Stimulated activated naive CD8-positive, alpha-beta T cell treated with anti-CD3 and anti-CD28 coated beads, Interleukin-15, amount 100 ng/mL, for 72 hours (primary cell): ENCODE results near the gene FOXN1.

Experiments
- ATAC-seq: fragments of 150-1000 bp; cut with Tn5 transposase; 2 replicates; pipeline ENCODE4 v1.10.0; 2021; ENCODE audit warnings: mild to moderate bottlenecking, moderate library complexity
- DNase-seq, 2 donors: peaks; one replicate each; pipeline ENCODE4 v3.0.0; 2021 to 2022
- H3K27ac Mint-ChIP-seq, 2 donors: one replicate each; pipeline ENCODE4 v1.8.0; 2022; ENCODE audit warnings: mild to moderate bottlenecking in 2 of 2, mixed read lengths in 2 of 2, moderate library complexity in 2 of 2
- H3K27me3 Mint-ChIP-seq: one replicate; pipeline ENCODE4 v1.8.0; 2022; ENCODE audit warnings: mixed read lengths
- H3K4me1 Mint-ChIP-seq: one replicate; pipeline ENCODE4 v1.8.0; 2022; ENCODE audit warnings: mild to moderate bottlenecking, mixed read lengths
- H3K4me3 Mint-ChIP-seq, 2 donors: one replicate each; pipeline ENCODE4 v1.8.0; 2022; ENCODE audit warnings: mild to moderate bottlenecking in 2 of 2, mixed read lengths in 2 of 2, moderate library complexity in 1 of 2
- H3K9me3 Mint-ChIP-seq, 2 donors: one replicate each; pipeline ENCODE4 v1.8.0; 2022; ENCODE audit warnings: mixed read lengths in 2 of 2

FOXN1 gene

DNA sequence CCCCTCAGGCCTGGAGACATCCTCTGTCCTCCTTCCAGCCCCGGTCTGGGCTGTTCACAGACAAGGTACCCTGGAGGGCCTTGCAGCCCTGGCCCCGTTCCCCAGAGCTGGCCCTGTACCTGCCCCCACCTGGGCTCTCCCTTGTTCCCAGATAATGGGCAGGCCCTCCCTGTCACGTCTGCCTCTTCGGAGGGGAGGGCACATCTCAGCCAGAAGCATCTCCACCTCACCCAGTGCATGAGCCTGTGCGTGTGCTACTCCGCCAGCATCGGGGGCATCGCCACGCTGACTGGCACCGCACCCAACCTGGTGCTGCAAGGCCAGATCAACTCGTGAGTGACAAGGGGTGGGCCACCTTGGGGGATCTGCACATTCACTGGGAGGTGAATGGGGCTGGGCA, 14.9 kb upstream of the FOXN1 start:
- H3K27ac Mint-ChIP-seq = no peak overlapping the region
- ATAC-seq = no peak
- DNase-seq = no peak
- peaks cover 6% of the 10 kb centered on the region for H3K4me1 Mint-ChIP-seq
- no peak overlapping the region for H3K4me3 Mint-ChIP-seq
- H3K27me3 Mint-ChIP-seq = peaks cover 9% of the 10 kb centered on the region
- H3K9me3 Mint-ChIP-seq = no peaks in the 10 kb centered on the region

DNA sequence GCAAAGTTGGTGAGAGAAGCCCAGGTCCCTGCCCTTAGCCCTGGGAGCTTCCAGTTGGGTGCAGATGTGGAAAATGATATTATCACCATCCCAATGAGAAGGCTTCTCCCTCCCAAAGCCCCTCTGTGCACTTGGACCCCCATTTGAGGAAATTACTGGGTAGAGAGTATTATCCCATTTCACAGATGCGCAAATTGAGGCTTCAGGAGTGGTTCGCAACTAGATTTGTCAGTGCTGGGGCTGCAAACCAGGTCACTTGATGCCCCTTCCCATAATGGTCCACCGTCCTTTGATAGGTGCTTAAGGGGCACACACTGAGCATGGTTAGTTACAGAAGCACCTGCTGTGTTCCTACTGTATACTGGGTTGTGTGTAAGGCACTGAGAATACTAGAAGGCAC, 14.3 kb upstream of the FOXN1 start:
- H3K4me1 Mint-ChIP-seq = peaks cover 6% of the 10 kb centered on the region
- H3K27me3 Mint-ChIP-seq = peaks cover 9% of the 10 kb centered on the region
- H3K4me3 Mint-ChIP-seq = no peak overlapping the region
- H3K9me3 Mint-ChIP-seq = no peaks in the 10 kb centered on the region
- H3K27ac Mint-ChIP-seq = no peak overlapping the region
- ATAC-seq (no peak), DNase-seq (no peak)

DNA sequence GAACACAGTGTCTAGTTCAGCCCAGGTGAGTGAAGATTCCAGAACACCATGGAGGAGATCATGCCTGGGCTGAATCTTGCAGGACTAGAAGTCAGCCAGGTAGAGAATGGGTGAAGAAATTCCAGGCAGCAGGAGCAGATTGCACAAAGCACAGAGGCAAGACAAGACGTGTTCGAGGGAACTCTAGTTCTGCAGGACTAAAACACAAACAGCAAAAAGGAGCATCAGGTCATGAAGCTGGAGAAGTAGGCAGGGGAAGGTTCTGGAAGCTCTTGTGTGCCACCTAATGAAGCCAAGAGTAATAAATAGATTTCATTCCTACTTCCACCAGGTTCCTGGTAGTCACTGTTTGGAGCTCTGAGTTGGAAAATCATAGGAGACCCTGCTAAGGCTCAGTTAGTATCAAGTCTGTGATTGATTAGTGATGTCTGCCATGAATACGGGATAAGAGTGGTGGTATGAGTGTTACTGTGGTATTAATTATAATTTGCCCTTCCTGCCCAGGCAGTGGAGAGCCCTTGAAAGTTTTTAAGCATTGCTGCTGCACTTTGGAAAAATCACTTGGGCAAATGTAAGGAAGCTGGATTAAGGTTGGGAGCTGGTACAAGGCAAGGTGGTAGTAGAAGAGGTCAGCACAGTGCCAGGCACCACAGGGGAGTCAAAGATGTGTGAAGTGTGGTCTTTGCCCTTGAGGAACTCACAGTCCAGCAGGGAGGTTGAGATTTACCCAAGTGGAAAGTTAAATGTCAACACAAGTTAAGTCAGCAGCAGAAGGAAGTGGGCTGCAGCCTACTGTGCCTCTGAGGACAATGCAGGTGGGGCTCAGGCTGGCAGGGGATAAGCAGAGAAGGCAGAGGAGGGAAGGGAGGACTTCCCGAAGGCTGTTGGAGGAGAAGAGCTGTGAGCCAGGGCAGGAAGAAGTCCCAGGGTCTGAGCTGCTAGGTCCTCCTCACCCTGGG, 13.5 kb upstream of the FOXN1 start:
- Mint-ChIP-seq H3K27ac (no peak overlapping the region), H3K4me1 (peaks cover 6% of the 10 kb centered on the region), H3K27me3 (peaks cover 9% of the 10 kb centered on the region), H3K9me3 (no peaks in the 10 kb centered on the region), H3K4me3 (no peak overlapping the region)
- no peak for ATAC-seq
- DNase-seq = no peak

DNA sequence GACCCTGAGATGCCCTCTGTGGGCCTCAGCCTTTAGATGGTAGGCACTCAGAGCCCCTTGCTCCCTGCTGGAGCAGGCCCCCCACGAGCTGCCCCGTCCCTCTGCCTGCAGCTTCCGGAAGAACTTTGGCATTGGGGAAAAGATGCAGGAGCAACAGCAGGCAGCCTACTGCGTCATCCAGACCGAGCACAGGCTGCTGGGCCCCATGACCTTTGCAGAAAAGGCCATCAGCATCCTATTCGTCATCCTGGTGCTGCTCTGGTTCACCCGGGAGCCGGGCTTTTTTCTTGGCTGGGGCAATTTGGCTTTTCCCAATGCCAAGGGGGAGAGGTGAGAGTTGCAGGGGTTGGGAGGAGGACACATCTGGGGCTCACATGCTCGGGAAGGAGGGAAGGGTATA, 12.7 kb upstream of the FOXN1 start:
- Mint-ChIP-seq H3K4me1 (peaks cover 6% of the 10 kb centered on the region), H3K27me3 (peaks cover 9% of the 10 kb centered on the region), H3K27ac (no peak overlapping the region), H3K9me3 (no peaks in the 10 kb centered on the region), H3K4me3 (no peak overlapping the region)
- DNase-seq (no peak), ATAC-seq (no peak)

DNA sequence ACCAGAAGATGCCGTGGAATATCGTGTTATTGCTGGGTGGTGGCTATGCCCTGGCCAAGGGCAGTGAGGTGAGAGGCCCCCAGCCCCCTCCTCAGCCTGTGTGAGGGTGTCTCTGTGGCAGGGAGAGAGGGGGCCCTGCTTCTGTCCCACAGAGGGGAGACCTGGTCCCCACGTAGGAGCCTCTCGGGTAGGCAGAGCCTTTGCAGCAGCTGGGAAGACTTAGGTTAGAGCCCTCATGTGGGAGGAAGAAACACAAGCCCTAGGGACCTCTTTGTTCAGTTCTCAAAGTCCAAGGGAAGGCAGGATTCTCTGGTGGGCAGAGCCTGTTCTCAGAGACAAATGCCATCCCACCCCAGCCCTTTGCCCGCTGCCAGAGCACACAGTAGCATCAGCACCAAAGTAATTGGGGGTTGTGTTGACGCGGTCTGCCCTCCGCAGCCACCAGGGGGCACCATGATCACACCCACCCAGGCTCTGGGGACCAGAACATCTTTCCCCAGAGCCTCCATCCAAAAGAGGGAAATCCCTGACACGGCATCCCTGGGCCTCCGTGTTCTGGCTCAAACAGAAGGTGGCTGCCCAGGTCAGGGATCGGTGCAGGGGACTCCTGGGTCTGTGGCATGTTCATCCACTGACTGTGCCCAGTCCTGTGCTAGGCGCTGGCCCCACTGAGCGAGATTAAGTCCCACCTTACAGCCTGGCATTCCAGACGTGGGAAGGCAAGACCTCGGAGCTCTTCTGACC, 11.5 kb upstream of the FOXN1 start:
- Mint-ChIP-seq H3K27ac (peak overlapping the region in 1 of 2 donors; percentile 42), H3K4me3 (no peak overlapping the region), H3K9me3 (no peaks in the 10 kb centered on the region), H3K27me3 (peaks cover 9% of the 10 kb centered on the region), H3K4me1 (peaks cover 6% of the 10 kb centered on the region)
- peak; percentile 83 for ATAC-seq
- peak; percentile 75 to 79 for DNase-seq

DNA sequence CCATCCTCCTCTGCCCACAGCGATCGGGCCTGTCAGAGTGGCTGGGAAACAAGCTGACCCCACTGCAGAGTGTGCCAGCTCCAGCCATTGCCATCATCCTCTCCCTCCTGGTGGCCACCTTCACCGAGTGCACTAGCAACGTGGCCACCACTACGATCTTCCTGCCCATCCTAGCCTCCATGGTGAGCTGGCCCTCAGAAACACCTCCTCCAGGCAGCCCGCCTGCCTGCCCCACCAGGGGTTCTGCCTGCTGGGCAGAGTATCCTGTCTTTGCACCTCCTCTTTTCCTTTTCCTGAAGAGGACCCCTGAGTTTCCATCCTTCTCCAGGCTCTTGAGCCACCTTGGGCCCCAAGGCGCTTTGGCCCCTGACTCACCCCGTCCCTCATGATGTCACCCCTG, 10.5 kb upstream of the FOXN1 start:
- DNase-seq = no peak
- Mint-ChIP-seq H3K4me3 (no peak overlapping the region), H3K9me3 (no peaks in the 10 kb centered on the region), H3K27ac (no peak overlapping the region), H3K27me3 (peaks cover 9% of the 10 kb centered on the region), H3K4me1 (peaks cover 6% of the 10 kb centered on the region)
- no peak for ATAC-seq

DNA sequence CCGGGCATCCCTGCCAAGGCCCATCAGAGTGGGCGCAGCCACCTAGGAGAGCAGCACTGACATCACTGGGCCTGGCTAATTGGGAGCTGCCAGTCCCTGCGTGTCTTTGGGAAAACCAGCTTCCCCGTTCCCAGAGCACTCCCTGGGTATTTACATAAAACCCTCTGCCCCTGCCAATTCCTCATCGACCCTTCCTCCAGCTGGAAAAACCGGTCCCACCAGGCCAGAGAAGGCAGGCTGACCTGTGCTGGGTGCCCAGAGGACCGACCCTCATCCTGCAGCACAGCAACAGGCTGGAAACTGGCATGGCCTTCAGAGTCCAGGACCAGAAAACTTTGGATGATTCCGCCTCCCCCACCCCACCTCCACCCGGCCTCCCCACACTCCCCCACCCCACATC, 8.2 kb upstream of the FOXN1 start:
- no peak overlapping the region for H3K4me3 Mint-ChIP-seq
- ATAC-seq = no peak
- H3K9me3 Mint-ChIP-seq = no peaks in the 10 kb centered on the region
- H3K27me3 Mint-ChIP-seq = peaks cover 2% of the 10 kb centered on the region
- peaks cover 6% of the 10 kb centered on the region for H3K4me1 Mint-ChIP-seq
- no peak for DNase-seq
- H3K27ac Mint-ChIP-seq = no peak overlapping the region

DNA sequence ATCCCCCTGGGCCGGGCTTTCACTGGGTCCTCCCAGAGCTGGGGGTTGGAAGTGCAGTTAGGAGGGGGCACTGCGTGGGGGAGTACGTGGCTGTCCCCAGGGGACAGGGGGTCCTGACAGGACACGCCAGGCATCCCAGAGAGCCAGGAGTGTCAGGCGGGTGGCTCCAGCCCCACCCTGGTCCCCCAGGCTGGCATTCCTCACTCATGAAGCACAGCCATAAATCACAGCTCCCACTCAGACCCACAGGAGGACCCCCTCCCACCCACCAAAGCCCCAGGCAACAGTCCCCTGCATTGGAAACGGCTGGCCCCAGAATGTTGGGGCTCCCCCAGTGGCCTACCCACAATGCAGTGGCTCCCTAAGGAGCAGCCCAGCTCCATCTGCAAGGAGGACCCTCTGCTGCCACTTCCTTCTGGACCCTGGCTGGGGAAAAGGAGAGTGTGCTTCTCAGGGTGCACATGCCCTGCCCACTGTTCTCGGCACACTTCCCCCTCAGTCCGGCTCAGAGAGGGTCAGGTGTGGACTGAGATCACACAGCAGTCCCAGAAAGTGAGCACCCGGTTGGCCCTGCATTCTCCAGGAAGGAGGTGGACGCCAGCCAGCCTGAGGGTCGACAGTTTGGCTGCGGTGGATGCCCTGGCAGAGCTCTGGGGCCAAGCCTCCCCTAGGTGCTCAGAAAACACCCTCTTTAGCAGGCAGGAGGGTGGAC, 7.3 kb upstream of the FOXN1 start:
- ATAC-seq = no peak
- H3K4me1 Mint-ChIP-seq = peaks cover 6% of the 10 kb centered on the region

DNA sequence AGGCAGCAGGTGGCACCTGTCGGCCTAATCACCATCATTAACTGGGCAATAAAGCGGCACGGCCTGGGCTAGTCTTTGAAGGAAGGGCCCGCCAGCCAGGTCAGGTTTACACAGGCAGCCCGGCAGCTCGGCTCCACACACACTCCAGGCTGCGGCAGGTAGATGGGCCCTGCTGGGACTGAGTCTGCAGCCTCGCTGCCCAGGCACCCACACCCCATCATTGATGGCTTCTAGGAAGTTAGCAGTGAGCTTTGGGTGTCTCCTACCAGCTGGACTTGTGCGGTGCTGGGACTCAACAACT, 6.8 kb upstream of the FOXN1 start:
- DNase-seq = no peak
- H3K27ac Mint-ChIP-seq = no peak overlapping the region
- H3K4me3 Mint-ChIP-seq = no peak overlapping the region
- peaks cover 6% of the 10 kb centered on the region for H3K4me1 Mint-ChIP-seq
- no peak for ATAC-seq
- peaks cover 2% of the 10 kb centered on the region for H3K27me3 Mint-ChIP-seq
- no peaks in the 10 kb centered on the region for H3K9me3 Mint-ChIP-seq

More for the DNA sequence above, 7.3 kb upstream of the FOXN1 start:
- DNase-seq = no peak
- Mint-ChIP-seq H3K27me3 (no peaks in the 10 kb centered on the region), H3K27ac (no peak overlapping the region), H3K9me3 (no peaks in the 10 kb centered on the region), H3K4me3 (no peak overlapping the region)

DNA sequence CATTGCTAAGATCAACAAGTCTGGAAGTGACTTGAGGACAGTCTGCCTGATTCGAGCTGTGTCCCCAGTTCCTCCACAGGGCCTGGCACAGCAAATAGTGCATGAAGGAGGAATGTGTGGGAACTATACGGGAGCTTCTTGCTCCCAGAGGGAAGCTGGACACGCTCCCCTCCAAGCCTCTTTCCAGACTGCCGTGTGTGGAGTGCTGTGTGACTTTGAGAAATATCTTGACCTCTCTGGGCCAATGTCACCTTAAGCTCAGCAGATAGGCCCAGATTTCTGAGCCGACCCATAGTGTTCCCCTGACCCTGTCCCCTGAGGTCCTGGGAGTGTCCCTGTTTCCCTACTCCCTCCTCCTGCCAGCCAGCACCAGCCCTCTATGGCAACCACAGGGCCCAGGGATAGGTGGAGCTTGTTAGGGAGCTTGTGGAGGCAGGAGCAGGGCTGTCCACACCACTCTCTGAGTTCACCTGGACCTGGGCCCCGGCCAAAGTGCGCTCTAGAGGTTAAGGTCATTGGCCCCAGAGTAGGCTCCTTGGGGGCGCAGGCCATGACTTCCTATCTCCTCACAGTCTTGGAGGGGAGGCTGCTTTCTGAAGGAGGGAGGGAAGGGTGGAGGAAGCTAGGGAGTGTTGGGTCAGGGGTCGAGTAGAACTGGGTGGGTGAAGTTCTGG, 6.3 kb upstream of the FOXN1 start:
- Mint-ChIP-seq H3K9me3 (no peaks in the 10 kb centered on the region), H3K27ac (no peak overlapping the region), H3K27me3 (peaks cover 7% of the 10 kb centered on the region), H3K4me3 (no peak overlapping the region), H3K4me1 (peaks cover 3% of the 10 kb centered on the region)
- no peak for DNase-seq
- ATAC-seq = no peak

DNA sequence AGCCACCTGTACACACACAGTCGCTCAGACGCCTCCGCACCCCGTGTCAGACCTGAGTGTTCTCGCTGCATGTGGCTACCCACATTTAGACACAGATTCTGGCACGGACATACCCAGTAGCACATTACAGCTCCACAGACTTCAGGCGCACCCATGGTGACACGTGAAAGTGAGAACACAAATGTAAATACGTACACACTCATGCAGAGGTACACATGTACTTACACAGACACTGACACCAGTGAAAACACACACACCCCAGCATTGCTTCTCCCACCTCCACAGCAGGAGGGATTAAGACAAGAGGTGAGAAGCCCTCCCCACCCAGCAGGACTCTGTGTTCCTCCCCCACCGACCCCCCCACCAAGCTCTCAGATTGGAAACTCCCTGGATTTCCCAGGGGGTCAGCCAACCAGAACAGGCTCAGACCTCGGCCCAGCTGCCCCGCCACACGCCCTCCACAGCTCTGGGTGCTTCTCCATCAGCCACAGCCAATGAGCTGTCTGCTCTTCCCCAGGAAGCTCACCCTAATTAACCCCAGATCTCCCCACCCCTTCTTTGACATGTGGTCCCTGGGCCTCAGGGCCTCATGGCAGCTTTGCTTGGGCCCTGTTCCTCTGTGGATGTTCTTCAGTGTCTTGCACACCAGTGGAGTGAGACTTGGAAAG, 5.3 kb upstream of the FOXN1 start:
- Mint-ChIP-seq H3K4me3 (no peak overlapping the region), H3K27ac (peak overlapping the region in 1 of 2 donors; percentile 78), H3K4me1 (no peaks in the 10 kb centered on the region), H3K9me3 (no peaks in the 10 kb centered on the region), H3K27me3 (peaks cover 13% of the 10 kb centered on the region)
- no peak for DNase-seq
- ATAC-seq = no peak

DNA sequence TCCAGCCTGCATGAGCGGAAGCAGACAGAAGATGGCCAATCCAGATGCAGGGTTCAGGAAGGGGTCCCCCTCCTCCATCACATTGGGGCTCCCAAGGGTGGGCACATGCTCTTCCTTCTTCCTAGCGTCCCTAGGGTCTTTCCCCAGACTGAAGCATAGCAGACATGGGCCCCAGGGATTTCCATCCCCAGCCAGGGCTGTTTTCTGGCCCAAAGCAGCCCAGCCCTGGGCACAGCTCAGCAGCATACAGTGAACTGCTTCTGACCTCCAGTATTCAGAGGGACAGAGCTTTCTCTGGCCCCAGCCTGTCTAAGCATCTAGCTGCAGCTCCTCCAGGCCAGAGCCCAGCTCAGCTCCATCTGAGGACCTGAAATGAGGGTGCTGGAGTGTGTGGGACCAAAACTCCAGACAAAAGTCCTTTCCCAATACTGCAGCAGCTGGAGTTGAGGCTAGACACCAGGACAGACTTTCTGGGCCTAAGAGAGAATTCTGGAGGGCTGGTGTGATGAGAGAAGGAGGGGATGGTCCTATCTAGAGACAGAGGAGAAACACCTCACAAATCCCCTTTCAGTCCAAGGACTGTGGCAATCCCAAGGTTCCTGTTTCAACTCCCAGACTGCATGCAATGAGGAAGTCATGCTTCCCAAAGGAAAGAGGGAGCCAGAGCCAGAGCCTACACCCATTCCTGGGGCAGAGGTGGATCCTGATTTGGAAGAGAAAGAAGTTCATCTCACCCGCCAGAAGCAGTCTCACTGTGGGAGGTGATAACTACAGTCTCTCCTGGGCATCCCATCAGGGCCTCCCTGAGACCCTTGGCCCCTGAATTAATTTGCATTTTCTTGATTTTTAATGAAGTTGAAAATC, 4.5 kb upstream of the FOXN1 start:
- H3K27ac Mint-ChIP-seq = peak overlapping the region in 1 of 2 donors; percentile 48
- no peaks in the 10 kb centered on the region for H3K4me1 Mint-ChIP-seq
- no peak overlapping the region for H3K4me3 Mint-ChIP-seq
- ATAC-seq (no peak), DNase-seq (no peak)
- H3K27me3 Mint-ChIP-seq = peaks cover 13% of the 10 kb centered on the region
- H3K9me3 Mint-ChIP-seq = no peaks in the 10 kb centered on the region

DNA sequence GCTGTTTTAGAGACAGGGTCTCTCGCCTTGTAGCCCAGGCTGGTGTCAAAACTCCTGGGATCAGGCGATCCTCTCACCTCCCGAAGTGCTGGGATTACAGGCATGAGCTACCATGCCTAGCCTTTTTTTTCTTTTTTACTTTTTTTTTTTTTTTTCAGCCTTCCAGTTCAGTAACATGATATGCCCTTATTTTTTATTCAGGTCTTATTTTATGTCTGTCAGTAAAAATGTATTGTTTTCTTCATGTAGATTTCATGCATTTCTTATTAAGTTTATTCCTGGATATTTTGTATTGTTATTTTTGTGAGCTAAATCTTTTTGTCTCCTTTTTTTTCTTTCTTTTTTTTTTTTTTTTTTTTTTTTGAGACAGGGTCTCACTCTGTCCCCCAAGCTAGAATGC, 2.7 kb upstream of the FOXN1 start:
- Mint-ChIP-seq H3K4me3 (no peak overlapping the region), H3K27me3 (peaks cover 17% of the 10 kb centered on the region), H3K27ac (peak overlapping the region in 1 of 2 donors; percentile 19), H3K9me3 (no peaks in the 10 kb centered on the region), H3K4me1 (no peaks in the 10 kb centered on the region)
- DNase-seq (no peak), ATAC-seq (no peak)

DNA sequence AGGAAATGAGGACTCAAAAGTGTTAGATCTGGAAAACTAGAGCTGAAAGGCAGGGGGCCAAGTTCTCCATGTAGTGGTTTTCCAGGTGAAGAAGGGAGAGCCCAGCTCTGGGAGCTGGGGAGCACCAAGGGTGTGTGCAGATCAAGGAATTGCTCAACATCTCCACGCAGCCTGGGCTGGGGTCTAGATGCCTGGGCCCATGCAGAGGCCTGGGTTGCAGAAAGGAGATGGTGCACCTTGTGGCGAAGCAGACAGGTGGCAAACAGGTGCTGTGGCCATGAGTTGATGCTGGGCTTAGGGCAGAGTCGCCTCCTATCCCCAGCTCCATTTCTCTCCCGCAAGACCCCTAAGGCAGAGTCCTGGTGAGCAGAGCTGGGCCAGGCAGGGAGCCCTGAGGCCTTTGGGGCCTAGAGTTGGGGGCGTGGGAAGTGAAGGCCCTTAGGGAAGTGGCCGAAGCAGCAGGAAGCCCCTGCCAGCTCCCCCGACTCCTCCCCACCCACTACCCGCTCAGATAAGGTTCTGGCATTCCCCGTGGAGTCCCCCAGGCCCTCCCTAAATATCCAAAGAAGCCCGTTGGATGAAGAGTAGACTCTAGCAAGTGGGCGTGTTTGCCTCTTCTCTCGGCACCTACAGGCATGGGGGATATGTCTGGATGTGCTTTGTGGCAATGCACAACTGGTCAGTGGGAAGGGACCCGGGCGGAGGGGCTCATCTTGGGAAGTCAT, 777 bp downstream of the FOXN1 start:
- ATAC-seq = no peak
- H3K27ac Mint-ChIP-seq = no peak overlapping the region

More for the DNA sequence above, 777 bp downstream of the FOXN1 start:
- no peak for DNase-seq
- Mint-ChIP-seq H3K9me3 (no peaks in the 10 kb centered on the region), H3K4me1 (no peaks in the 10 kb centered on the region), H3K4me3 (no peak overlapping the region), H3K27me3 (peaks cover 39% of the 10 kb centered on the region)
